Measurements from ENCODE around the gene NRN1L. TPM values are rescaled to one million over a fixed set of nuclear protein-coding genes. Genes with fewer than 3 reads are reported as not detected.
A peak's percentile ranks its signal among the peaks of the same experiment; 100 is the strongest.

The NRN1L gene
- total RNA-seq, 1 experiment from 2014 or later = not detected

- intact Hi-C loops (cut with micrococcal nuclease) = no loop called here
Measured at GRCh38 chr16:67864594-67864993, 20.1 kb upstream of the NRN1L start.

DNA sequence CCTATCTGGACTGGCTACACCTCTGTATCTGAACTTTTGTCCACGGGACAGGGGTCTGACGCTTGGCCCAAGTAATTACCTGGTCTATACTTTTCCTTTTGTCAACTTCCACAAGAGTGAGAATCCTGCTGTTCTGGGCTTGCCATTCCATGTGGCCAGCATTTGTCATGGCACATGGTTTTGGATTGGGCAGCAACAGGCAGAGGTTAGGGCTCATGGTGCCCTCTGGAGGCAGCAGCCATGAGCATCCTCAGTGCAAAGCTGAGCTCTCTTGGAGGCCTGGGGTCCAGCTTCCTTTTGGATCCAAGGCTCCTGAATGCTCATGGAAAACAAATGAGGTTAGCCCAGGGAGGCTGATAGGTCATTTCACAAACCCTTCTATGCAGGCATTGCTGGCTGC lies 19.4 kb upstream of the NRN1L start:
- ATAC-seq = peak; percentile 56
- intact Hi-C loops (cut with micrococcal nuclease) = no loop called here
- Histone ChIP-seq H3K9me2 (replicated peaks; ENCODE audit: low read length) (no peaks in the 10 kb centered on the region), H3K4me1 (ENCODE audit: insufficient read depth, low read length) (peaks cover 13% of the 10 kb centered on the region), H3K27me3 (ENCODE audit: low read length) (no peaks in the 10 kb centered on the region), H3K79me2 (ENCODE audit: low read length) (peaks cover 50% of the 10 kb centered on the region), H4K20me1 (ENCODE audit: low read length) (peaks cover 7% of the 10 kb centered on the region; the same call in 1 of the 2 replicates), H3K27ac (ENCODE audit: low read length) (no peak overlapping the region), H3K9me3 (ENCODE audit: low read length) (no peaks in the 10 kb centered on the region), H3K9ac (ENCODE audit: low read length) (no peak overlapping the region), H3F3A (ENCODE audit: low read length, unreplicated experiment) (no peaks in the 10 kb centered on the region), H3K36me3 (ENCODE audit: low read depth, low read length) (peaks cover 20% of the 10 kb centered on the region), H3K4me3 (ENCODE audit: low read length) (no peak overlapping the region), H3K4me2 (ENCODE audit: low read length) (no peak overlapping the region), H2AFZ (ENCODE audit: low read length) (no peak overlapping the region)
- POLR2A ChIA-PET (ENCODE audit: unreplicated experiment) = no interaction called here
- CTCF ChIA-PET = interaction anchor here (0.6 to 1.0 kb wide), 5 partner anchors 32 to 653 kb away, joined by 3 to 18 read pairs (median 4); no protein-coding TSS in a partner anchor
- no peak for TF ChIP-seq EZH2 (IDR thresholded peaks at IDR 0.05; ENCODE audit: low read length, unreplicated experiment)
- TF ChIP-seq, protein P1, sequence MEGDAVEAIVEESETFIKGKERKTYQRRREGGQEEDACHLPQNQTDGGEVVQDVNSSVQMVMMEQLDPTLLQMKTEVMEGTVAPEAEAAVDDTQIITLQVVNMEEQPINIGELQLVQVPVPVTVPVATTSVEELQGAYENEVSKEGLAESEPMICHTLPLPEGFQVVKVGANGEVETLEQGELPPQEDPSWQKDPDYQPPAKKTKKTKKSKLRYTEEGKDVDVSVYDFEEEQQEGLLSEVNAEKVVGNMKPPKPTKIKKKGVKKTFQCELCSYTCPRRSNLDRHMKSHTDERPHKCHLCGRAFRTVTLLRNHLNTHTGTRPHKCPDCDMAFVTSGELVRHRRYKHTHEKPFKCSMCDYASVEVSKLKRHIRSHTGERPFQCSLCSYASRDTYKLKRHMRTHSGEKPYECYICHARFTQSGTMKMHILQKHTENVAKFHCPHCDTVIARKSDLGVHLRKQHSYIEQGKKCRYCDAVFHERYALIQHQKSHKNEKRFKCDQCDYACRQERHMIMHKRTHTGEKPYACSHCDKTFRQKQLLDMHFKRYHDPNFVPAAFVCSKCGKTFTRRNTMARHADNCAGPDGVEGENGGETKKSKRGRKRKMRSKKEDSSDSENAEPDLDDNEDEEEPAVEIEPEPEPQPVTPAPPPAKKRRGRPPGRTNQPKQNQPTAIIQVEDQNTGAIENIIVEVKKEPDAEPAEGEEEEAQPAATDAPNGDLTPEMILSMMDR (conservative IDR thresholded peaks at IDR 0.05; ENCODE audit: low read depth, low read length) = peak; percentile 64
- no TSS peak for BruUV-seq (replicated peaks)
- peak; percentile 45 for DNase-seq

More at GRCh38 chr16:67864594-67864993, 20.1 kb upstream of the NRN1L start:
- BruUV-seq (replicated peaks) = no TSS peak
- Histone ChIP-seq H3K9ac (ENCODE audit: low read length) (no peak overlapping the region), H4K20me1 (ENCODE audit: low read length) (peaks cover 7% of the 10 kb centered on the region; the same call in 1 of the 2 replicates), H3K27ac (ENCODE audit: low read length) (no peak overlapping the region), H3F3A (ENCODE audit: low read length, unreplicated experiment) (no peaks in the 10 kb centered on the region), H3K4me1 (ENCODE audit: insufficient read depth, low read length) (peaks cover 17% of the 10 kb centered on the region), H3K79me2 (ENCODE audit: low read length) (peaks cover 57% of the 10 kb centered on the region), H2AFZ (ENCODE audit: low read length) (no peak overlapping the region), H3K4me2 (ENCODE audit: low read length) (no peak overlapping the region), H3K4me3 (ENCODE audit: low read length) (no peak overlapping the region), H3K9me2 (replicated peaks; ENCODE audit: low read length) (no peaks in the 10 kb centered on the region), H3K27me3 (ENCODE audit: low read length) (no peaks in the 10 kb centered on the region), H3K36me3 (ENCODE audit: low read depth, low read length) (peaks cover 22% of the 10 kb centered on the region), H3K9me3 (ENCODE audit: low read length) (no peaks in the 10 kb centered on the region)
- DNase-seq (no peak), ATAC-seq (no peak)
- CTCF ChIA-PET = no interaction called here
- POLR2A ChIA-PET (ENCODE audit: unreplicated experiment) = no interaction called here
- TF ChIP-seq EZH2 (IDR thresholded peaks at IDR 0.05; ENCODE audit: low read length, unreplicated experiment) (no peak), EZH2phosphoT487 (IDR thresholded peaks at IDR 0.05; ENCODE audit: borderline replicate concordance, low read length) (no peak)
- TF ChIP-seq, protein P1 (conservative IDR thresholded peaks at IDR 0.05; ENCODE audit: low read depth, low read length) = no peak

- Histone ChIP-seq H3F3A (ENCODE audit: low read length, unreplicated experiment) (no peaks in the 10 kb centered on the region), H3K9me3 (ENCODE audit: low read length) (no peaks in the 10 kb centered on the region), H3K27ac (ENCODE audit: low read length) (no peak overlapping the region), H3K9ac (ENCODE audit: low read length) (no peak overlapping the region), H3K79me2 (ENCODE audit: low read length) (peaks cover 24% of the 10 kb centered on the region), H3K4me3 (ENCODE audit: low read length) (no peak overlapping the region), H4K20me1 (ENCODE audit: low read length) (no peaks in the 10 kb centered on the region), H2AFZ (ENCODE audit: low read length) (no peak overlapping the region), H3K4me1 (ENCODE audit: insufficient read depth, low read length) (no peaks in the 10 kb centered on the region), H3K36me3 (ENCODE audit: low read depth, low read length) (peaks cover 12% of the 10 kb centered on the region; the same call in 1 of the 2 replicates), H3K9me2 (replicated peaks; ENCODE audit: low read length) (no peaks in the 10 kb centered on the region), H3K27me3 (ENCODE audit: low read length) (no peaks in the 10 kb centered on the region), H3K4me2 (ENCODE audit: low read length) (no peak overlapping the region)
- CTCF ChIA-PET = no interaction called here
- no TSS peak for BruUV-seq (replicated peaks)
- TF ChIP-seq EZH2phosphoT487 (IDR thresholded peaks at IDR 0.05; ENCODE audit: borderline replicate concordance, low read length) (no peak), EZH2 (IDR thresholded peaks at IDR 0.05; ENCODE audit: low read length, unreplicated experiment) (no peak)
- TF ChIP-seq, protein P1 (conservative IDR thresholded peaks at IDR 0.05; ENCODE audit: low read depth, low read length) = no peak
- ATAC-seq (no peak), DNase-seq (no peak)
- intact Hi-C loops (cut with micrococcal nuclease) = no loop called here
- POLR2A ChIA-PET (ENCODE audit: unreplicated experiment) = no interaction called here
Measured at GRCh38 chr16:67868290-67868689, 16.4 kb upstream of the NRN1L start.
